OCI-LY1 (cell line): ENCODE data around the gene RASD2.

Source experiments
- CTCF ChIP-seq: fragments of 200-600 bp; sonication (generic), shearing (Covaris generic); IDR thresholded peaks from 2 replicates; pipeline ENCODE4 v1.5.1; 2017; ENCODE audit warnings: mild to moderate bottlenecking, antibody characterized with exemption, low read length, moderate library complexity, mixed read lengths
- EZH2 ChIP-seq: fragments of 200-600 bp; sonication (generic), shearing (Covaris generic); IDR thresholded peaks from 2 replicates; pipeline ENCODE4 v1.8.0; 2017; ENCODE audit warnings: borderline replicate concordance, mixed run types, mild to moderate bottlenecking, antibody characterized with exemption, low read length, moderate library complexity, mixed read lengths

- TF ChIP-seq EZH2 (no peak), CTCF (no peak)
Measured at GRCh38 chr22:35576671-35577070, 36.0 kb downstream of the RASD2 start.
